Gastroesophageal sphincter (tissue), 4 donors: ENCODE results near the gene DNAH10. TPM values are rescaled to one million over a fixed set of nuclear protein-coding genes. Genes with fewer than 3 reads are reported as not detected.

Source experiments
- ATAC-seq: fragments of 150-250 bp; one replicate; pipeline ENCODE4 v1.9.1; 2016; ENCODE audit warnings: mild to moderate bottlenecking, moderate library complexity
- H3K27ac ChIP-seq, 4 donors: fragments of 200-600 bp; sonication (generic) in 3 of 4; 1 replicate in 3 of 4; 2 replicates in 1 of 4; pipeline ENCODE4 v1.5.1; 2016 to 2019
- H3K27me3 ChIP-seq: fragments of 200-600 bp; sonication (generic); one replicate; pipeline ENCODE4 v1.5.1; 2019
- H3K36me3 ChIP-seq, 2 donors: fragments of 200-600 bp; sonication (generic); one replicate each; pipeline ENCODE4 v1.5.1; 2019; ENCODE audit warnings: control low read depth in 1 of 2
- H3K4me1 ChIP-seq, 3 donors: fragments of 200-600 bp; sonication (generic); 1 replicate in 2 of 3; 2 replicates in 1 of 3; pipeline ENCODE4 v1.5.1; 2016 to 2019; ENCODE audit warnings: control low read depth in 2 of 3
- H3K4me3 ChIP-seq, 2 donors: fragments of 200-600 bp; sonication (generic); one replicate each; pipeline ENCODE4 v1.5.1; 2019; ENCODE audit warnings: mild to moderate bottlenecking in 1 of 2, moderate library complexity in 1 of 2
- H3K9me3 ChIP-seq, 3 donors: fragments of 200-600 bp; sonication (generic); one replicate each; pipeline ENCODE4 v1.5.1; 2017 to 2019; ENCODE audit warnings: control low read depth in 2 of 3
- EP300 ChIP-seq: sonication (generic); formaldehyde crosslinking; IDR thresholded peaks from one replicate; pipeline ENCODE4 v1.6.1; 2017; ENCODE audit warnings: antibody characterized with exemption, mild to moderate bottlenecking
- POLR2A ChIP-seq, 2 donors: fragments of 450-650 bp; IDR thresholded peaks; one replicate each; pipeline ENCODE4 v1.6.1; 2017; ENCODE audit warnings: antibody characterized with exemption in 2 of 2, mild to moderate bottlenecking in 2 of 2, moderate library complexity in 1 of 2
- POLR2AphosphoS5 ChIP-seq: sonication (generic); formaldehyde crosslinking; IDR thresholded peaks from one replicate; pipeline ENCODE4 v1.6.1; 2017; ENCODE audit warnings: antibody characterized with exemption
- WGBS, 2 donors: methylation state at CpG; one replicate each; pipeline ENCODE4 v1.1.5; 2018; ENCODE audit warnings: low coverage in 1 of 2; 5-methylcytosine and 5-hydroxymethylcytosine counted together
- total RNA-seq, 4 donors: library from RNA; depleted of rRNA; stranded (reverse); fragments of >200 nt; gene quantifications; one replicate each; pipeline ENCODE4 v1.1.0, GENCODE V29; 2016
- TF ChIP-seq, protein P1 (sequence below), 4 experiments: fragments of 200-600 bp in 2 of 4; fragments of 450-650 bp in 2 of 4; sonication (generic) in 1 of 4; IDR thresholded peaks; one replicate each; pipeline ENCODE4 v1.5.1; 2017 to 2019; ENCODE audit warnings: antibody characterized with exemption in 4 of 4, mild to moderate bottlenecking in 2 of 4, moderate library complexity in 2 of 4

Gene DNAH10
- total RNA-seq, 4 donors from 2014 or later: not detected

DNA sequence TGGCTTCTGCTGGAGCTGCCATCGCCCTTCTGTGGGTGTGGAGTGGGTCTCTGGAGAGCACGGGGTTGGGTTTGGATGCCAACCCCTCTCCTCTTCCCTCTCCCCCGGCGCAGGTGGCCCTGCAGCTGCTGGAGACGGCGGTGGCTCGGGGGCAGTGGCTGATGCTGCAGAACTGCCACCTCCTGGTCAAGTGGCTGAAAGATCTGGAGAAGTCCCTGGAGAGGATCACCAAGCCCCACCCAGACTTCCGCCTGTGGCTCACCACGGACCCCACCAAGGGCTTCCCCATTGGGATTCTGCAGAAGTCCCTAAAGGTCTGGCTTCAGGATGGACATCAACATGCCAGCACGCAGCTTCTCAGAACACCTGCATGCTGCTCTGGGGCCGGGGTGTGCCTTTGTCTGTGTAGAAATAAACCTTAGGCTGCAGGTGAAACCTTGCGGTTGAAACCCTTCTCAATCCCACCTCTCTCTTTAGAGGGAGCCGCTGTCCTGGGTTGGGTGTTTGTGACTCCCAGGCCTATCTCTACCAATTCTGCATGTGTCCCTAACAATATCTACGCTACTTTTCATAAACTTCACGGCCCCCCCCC is 166.3 kb downstream of the DNAH10 start:
- Histone ChIP-seq H3K9me3 (no peaks in the 10 kb centered on the region), H3K4me3 (no peak overlapping the region), H3K36me3 (no peaks in the 10 kb centered on the region), H3K27ac (no peak overlapping the region), H3K4me1 (no peaks in the 10 kb centered on the region), H3K27me3 (no peaks in the 10 kb centered on the region)
- WGBS, 2 donors: 74 to 92% methylated on average over 6 to 7 of the region's 15 CpGs
- ATAC-seq: no peak
- TF ChIP-seq EP300 (no peak), POLR2AphosphoS5 (no peak)

DNA sequence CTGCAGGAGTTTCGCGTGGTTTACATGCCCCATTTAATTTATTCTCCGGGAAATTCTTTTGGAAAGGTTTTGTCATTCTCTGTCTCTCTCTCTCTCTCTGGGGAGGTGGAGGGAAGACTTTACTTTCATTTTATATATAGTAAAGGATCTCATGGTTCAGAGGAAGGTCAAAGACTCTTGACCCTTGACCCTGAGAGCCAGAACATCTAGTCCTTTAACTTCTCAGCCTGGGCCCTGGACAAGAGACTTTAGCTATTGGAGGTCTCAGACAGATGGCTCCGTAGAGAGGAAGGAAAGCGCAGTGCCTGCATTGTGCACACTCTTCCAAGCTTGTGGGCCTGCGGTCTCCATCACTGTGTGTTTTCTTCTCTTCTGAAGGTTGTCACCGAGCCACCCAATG is 166.8 kb downstream of the DNAH10 start:
- no peaks in the 10 kb centered on the region for H3K27me3 ChIP-seq
- 79 to 89% methylated on average over 3 to 7 of the region's 7 CpGs for WGBS, 2 donors
- no peaks in the 10 kb centered on the region for H3K4me1 ChIP-seq
- no peak overlapping the region for H3K27ac ChIP-seq
- ATAC-seq: no peak
- H3K36me3 ChIP-seq: no peaks in the 10 kb centered on the region
- H3K9me3 ChIP-seq: no peaks in the 10 kb centered on the region
- TF ChIP-seq POLR2AphosphoS5 (no peak), EP300 (no peak), POLR2A (IDR thresholded peaks at IDR 0.05) (no peak)
- TF ChIP-seq, protein P1, sequence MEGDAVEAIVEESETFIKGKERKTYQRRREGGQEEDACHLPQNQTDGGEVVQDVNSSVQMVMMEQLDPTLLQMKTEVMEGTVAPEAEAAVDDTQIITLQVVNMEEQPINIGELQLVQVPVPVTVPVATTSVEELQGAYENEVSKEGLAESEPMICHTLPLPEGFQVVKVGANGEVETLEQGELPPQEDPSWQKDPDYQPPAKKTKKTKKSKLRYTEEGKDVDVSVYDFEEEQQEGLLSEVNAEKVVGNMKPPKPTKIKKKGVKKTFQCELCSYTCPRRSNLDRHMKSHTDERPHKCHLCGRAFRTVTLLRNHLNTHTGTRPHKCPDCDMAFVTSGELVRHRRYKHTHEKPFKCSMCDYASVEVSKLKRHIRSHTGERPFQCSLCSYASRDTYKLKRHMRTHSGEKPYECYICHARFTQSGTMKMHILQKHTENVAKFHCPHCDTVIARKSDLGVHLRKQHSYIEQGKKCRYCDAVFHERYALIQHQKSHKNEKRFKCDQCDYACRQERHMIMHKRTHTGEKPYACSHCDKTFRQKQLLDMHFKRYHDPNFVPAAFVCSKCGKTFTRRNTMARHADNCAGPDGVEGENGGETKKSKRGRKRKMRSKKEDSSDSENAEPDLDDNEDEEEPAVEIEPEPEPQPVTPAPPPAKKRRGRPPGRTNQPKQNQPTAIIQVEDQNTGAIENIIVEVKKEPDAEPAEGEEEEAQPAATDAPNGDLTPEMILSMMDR (IDR thresholded peaks at IDR 0.05): no peak
- H3K4me3 ChIP-seq: no peak overlapping the region

DNA sequence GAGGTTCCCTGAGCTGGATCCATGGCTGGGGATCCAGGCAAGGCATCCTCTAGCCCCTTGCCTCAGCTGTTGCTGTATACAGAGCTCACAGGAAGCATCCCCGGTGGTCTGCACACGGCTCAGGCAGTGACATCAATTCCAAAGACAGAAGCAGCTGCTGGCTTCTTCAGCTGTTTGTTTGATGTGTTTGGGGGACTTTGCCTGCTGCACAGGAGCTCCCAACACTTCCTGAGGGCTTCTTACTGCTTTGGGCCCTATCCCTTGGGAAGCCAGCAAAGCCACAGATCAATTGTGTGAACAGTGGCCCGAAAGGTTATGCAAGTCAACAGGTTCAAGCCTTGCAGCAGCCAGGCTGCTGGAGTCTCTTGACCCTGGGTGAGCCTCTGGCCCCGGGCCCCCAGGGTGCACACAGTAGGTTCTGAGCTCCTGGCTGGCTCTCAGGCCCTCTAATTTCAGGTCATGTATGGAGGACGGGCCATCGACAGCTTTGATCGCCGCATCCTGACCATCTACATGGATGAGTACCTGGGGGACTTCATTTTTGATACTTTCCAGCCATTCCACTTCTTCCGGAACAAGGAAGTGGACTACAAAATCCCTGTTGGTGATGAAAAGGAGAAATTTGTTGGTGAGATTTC is 168.0 kb downstream of the DNAH10 start:
- Histone ChIP-seq H3K36me3 (peaks cover 0 to 11% of the 10 kb centered on the region in 2 donors), H3K4me1 (no peaks in the 10 kb centered on the region), H3K27ac (no peak overlapping the region), H3K27me3 (no peaks in the 10 kb centered on the region), H3K9me3 (no peaks in the 10 kb centered on the region), H3K4me3 (no peak overlapping the region)
- no peak for TF ChIP-seq POLR2A (IDR thresholded peaks at IDR 0.05)
- no peak for TF ChIP-seq EP300
- no peak for TF ChIP-seq POLR2AphosphoS5
- TF ChIP-seq, protein P1 (IDR thresholded peaks at IDR 0.05): no peak
- 89% methylated on average over 5 of the region's 9 CpGs; no CpG with 5 or more reads in 1 of the 2 donors for WGBS, 2 donors
- ATAC-seq: no peak

DNA sequence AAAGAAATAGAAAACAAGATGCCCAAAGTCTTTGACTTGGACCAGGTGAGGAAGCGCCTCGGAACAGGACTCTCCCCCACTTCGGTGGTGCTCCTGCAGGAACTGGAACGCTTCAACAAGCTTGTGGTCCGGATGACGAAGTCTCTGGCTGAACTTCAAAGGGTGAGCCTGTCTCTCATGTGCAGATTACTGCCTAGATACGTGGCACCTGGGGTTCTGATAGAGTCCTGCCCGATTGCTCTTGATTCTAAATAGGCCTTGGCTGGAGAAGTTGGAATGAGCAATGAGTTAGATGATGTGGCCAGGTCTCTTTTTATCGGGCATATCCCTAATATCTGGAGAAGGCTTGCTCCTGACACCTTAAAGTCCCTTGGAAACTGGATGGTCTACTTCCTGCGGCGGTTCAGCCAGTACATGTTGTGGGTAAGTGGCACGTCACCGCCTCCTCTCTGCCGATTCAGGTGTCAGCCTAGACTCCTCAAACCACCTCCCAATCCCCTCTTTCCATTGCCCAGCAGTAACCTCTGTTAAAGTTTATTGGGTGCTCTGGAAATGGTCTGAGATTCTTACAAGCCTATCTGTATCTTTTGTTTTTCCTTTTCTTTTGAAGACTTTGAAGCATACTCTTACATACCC is 169.7 kb downstream of the DNAH10 start:
- no peak overlapping the region for H3K27ac ChIP-seq
- no peak for ATAC-seq
- no peak for TF ChIP-seq EP300
- TF ChIP-seq, protein P1 (IDR thresholded peaks at IDR 0.05): no peak
- TF ChIP-seq POLR2A (IDR thresholded peaks at IDR 0.05): no peak
- TF ChIP-seq POLR2AphosphoS5: no peak
- WGBS, 2 donors: 85 to 86% methylated on average over 6 to 9 of the region's 14 CpGs
- H3K4me3 ChIP-seq: no peak overlapping the region
- no peaks in the 10 kb centered on the region for H3K27me3 ChIP-seq
- peaks cover 0 to 28% of the 10 kb centered on the region in 2 donors for H3K36me3 ChIP-seq
- H3K9me3 ChIP-seq: no peaks in the 10 kb centered on the region
- H3K4me1 ChIP-seq: no peaks in the 10 kb centered on the region

DNA sequence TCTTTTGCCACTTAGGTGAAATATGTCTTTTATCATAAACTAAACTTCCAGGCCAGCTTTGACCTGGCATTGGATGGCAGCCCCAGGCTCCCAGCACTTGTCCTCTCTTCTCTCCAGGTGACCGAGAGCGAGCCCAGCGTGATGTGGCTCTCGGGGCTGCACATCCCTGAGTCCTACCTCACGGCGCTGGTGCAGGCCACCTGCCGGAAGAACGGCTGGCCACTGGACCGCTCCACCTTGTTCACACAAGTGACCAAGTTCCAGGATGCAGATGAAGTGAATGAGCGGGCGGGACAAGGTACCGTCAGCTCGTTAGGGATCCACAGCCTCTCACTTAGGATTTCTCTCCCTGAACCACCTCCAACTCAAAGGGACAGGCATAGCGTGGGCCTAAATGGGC is 171.1 kb downstream of the DNAH10 start:
- Histone ChIP-seq H3K27ac (no peak overlapping the region), H3K4me3 (no peak overlapping the region), H3K4me1 (no peaks in the 10 kb centered on the region), H3K9me3 (no peaks in the 10 kb centered on the region), H3K27me3 (no peaks in the 10 kb centered on the region), H3K36me3 (peaks cover 0 to 42% of the 10 kb centered on the region in 2 donors)
- ATAC-seq: no peak
- WGBS, 2 donors: 100% methylated on average over 3 of the region's 14 CpGs; no CpG with 5 or more reads in 1 of the 2 donors
- TF ChIP-seq EP300 (no peak), POLR2A (IDR thresholded peaks at IDR 0.05) (no peak)
